ENCODE measurements around the gene CNIH2.

CNIH2 gene

GRCh38 chr11:66333220-66333877 is 55.4 kb downstream of the CNIH2 start:
- DNase-seq: no peak

Data from NCI-H524 treated with DMSO at 0.1 percent for 48 hours (cell line).